Measurements from ENCODE around the gene EFTUD2. TPM values are rescaled to one million over a fixed set of nuclear protein-coding genes. Genes with fewer than 3 reads are reported as not detected.

Gene EFTUD2
- total RNA-seq, 2 donors from 2014 or later, result 31.6 to 49.8 TPM

DNA sequence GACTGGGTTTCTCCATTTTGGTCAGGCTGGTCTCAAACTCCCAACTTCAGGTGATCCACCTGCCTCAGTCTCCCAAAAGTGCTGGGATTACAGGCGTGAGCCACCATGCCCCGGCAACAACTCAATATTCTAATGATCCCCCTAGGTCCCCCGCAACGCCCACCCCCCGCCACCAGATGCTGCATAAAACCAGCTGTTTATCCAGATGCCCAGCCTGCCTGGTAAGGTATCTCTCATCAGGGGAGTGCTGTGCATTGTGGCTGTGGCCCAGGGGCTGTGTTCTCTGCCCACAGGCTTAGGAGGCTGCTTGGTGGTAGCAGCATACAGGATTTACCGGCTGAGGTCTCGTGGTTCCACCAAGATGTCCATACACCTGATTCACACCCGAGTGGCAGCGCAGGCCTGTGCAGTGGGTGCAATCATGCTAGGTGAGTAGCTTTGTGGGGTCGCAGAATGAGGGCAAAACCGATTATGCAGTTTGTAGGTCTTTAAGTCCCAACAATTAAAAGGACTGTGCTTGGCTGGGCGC is 50.2 kb downstream of the EFTUD2 start:
- Histone ChIP-seq H3K36me3 (replicated peaks in 1 of 2; ENCODE audit: insufficient read depth in 1 of 2, low read depth in 2 of 2) (peaks cover 11 to 16% of the 10 kb centered on the region in 2 donors), H3K4me3 (no peak overlapping the region), H3K4me1 (no peaks in the 10 kb centered on the region), H3K27ac (no peak overlapping the region), H3K9me3 (no peaks in the 10 kb centered on the region), H3K27me3 (no peaks in the 10 kb centered on the region)
- TF ChIP-seq CTCF (IDR thresholded peaks at IDR 0.05) (no peak), POLR2A (IDR thresholded peaks at IDR 0.05) (no peak)
- DNase-seq, result no peak
- WGBS, 2 donors, result 87 to 91% methylated on average over 11 to 12 of the region's 12 CpGs
- intact Hi-C loops (cut with DNase I), result no loop called here
- ATAC-seq, result no peak

GRCh38 chr17:44848257-44848795 is 50.9 kb downstream of the EFTUD2 start:
- TF ChIP-seq POLR2A (IDR thresholded peaks at IDR 0.05), result no peak
- no peak for TF ChIP-seq CTCF (IDR thresholded peaks at IDR 0.05)
- H3K27ac ChIP-seq, result no peak overlapping the region
- H3K27me3 ChIP-seq, result no peaks in the 10 kb centered on the region
- H3K4me1 ChIP-seq, result no peaks in the 10 kb centered on the region
- no peaks in the 10 kb centered on the region for H3K9me3 ChIP-seq
- ATAC-seq, result no peak
- H3K36me3 ChIP-seq (replicated peaks in 1 of 2; ENCODE audit: insufficient read depth in 1 of 2, low read depth in 2 of 2), result peaks cover 4 to 10% of the 10 kb centered on the region in 2 donors
- no peak overlapping the region for H3K4me3 ChIP-seq
- intact Hi-C loops (cut with DNase I), result no loop called here
- WGBS, 2 donors, result 35 to 57% methylated on average over 4 to 6 of the region's 6 CpGs
- no peak for DNase-seq

DNA sequence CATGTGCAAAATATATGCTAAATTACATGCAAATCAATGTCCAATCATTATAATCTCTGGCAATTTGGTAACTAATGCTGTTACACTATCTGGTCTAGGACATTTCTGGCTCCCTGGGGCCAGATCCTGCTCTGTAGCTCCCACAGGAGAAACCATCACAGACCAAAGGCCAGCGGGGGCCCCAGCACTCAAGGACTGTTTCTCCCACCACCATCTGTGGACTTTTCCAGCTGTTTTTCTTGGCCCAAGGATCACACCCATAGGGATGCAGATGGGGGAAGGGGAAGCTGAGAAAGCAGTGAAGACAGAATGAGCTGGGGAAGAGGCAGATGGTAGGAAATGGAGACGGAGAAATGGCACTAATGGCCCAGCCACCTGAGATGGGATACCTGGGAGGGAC is 51.7 kb downstream of the EFTUD2 start, which contains the start of gene HIGD1B:
HIGD1B (plus strand) TSS at position 298 of the 400 bp plus-strand sequence. CDS start 270 bp downstream, outside the sequence.
- Histone ChIP-seq H3K4me3 (no peak within 1 kb of the TSS), H3K4me1 (no peaks in the 10 kb centered on the region), H3K27ac (no peak within 1 kb of the TSS), H3K9me3 (no peaks in the 10 kb centered on the region), H3K27me3 (no peaks in the 10 kb centered on the region), H3K36me3 (replicated peaks in 1 of 2; ENCODE audit: insufficient read depth in 1 of 2, low read depth in 2 of 2) (peaks cover 0 to 6% of the 10 kb centered on the region in 2 donors)
- TF ChIP-seq CTCF (IDR thresholded peaks at IDR 0.05), result no peak
- TF ChIP-seq POLR2A (IDR thresholded peaks at IDR 0.05), result no peak
- DNase-seq (no peak), ATAC-seq (no peak)
- intact Hi-C loops (cut with DNase I), result no loop called here
- 60 to 82% methylated on average over 1 to 2 of the region's 2 CpGs for WGBS, 2 donors

GRCh38 chr17:44846206-44846605 is 53.0 kb downstream of the EFTUD2 start:
- Histone ChIP-seq H3K9me3 (no peaks in the 10 kb centered on the region), H3K27me3 (no peaks in the 10 kb centered on the region), H3K27ac (no peak overlapping the region), H3K36me3 (replicated peaks in 1 of 2; ENCODE audit: insufficient read depth in 1 of 2, low read depth in 2 of 2) (peaks cover 0 to 2% of the 10 kb centered on the region in 2 donors), H3K4me3 (no peak overlapping the region), H3K4me1 (no peaks in the 10 kb centered on the region)
- no peak for DNase-seq
- no peak for ATAC-seq
- intact Hi-C loops (cut with DNase I), result no loop called here
- TF ChIP-seq CTCF (IDR thresholded peaks at IDR 0.05) (no peak), POLR2A (IDR thresholded peaks at IDR 0.05) (no peak)
- 74 to 83% methylated on average over 6 to 8 of the region's 8 CpGs for WGBS, 2 donors

- WGBS, 2 donors, result 56 to 58% methylated on average over 1 of the region's 1 CpG
- ATAC-seq (no peak), DNase-seq (no peak)
- no peaks in the 10 kb centered on the region for H3K4me1 ChIP-seq
- H3K9me3 ChIP-seq, result no peaks in the 10 kb centered on the region
- no peak overlapping the region for H3K27ac ChIP-seq
- no peak for TF ChIP-seq POLR2A (IDR thresholded peaks at IDR 0.05)
- no peak for TF ChIP-seq CTCF (IDR thresholded peaks at IDR 0.05)
- intact Hi-C loops (cut with DNase I), result no loop called here
- no peak overlapping the region for H3K4me3 ChIP-seq
- no peaks in the 10 kb centered on the region for H3K36me3 ChIP-seq (replicated peaks in 1 of 2; ENCODE audit: insufficient read depth in 1 of 2, low read depth in 2 of 2)
- no peaks in the 10 kb centered on the region for H3K27me3 ChIP-seq
Observed at GRCh38 chr17:44844390-44844830, 54.8 kb downstream of the EFTUD2 start.

Measured in body of pancreas (tissue), 4 donors.